ENCODE measurements around the gene RAET1L. TPM values are rescaled to one million over a fixed set of nuclear protein-coding genes. Genes with fewer than 3 reads are reported as not detected.

RAET1L gene
- polyA plus RNA-seq, 1 donor (not counting 4 experiments of a cell fraction or from before 2014, with no cell fraction given), result 6.9 TPM

GRCh38 chr6:150055131-150055530, 29.8 kb upstream of the RAET1L start:
- H4K20me1 ChIP-seq (ENCODE audit: control insufficient read depth, extremely low read depth, insufficient read depth, low read length), result no peaks in the 10 kb centered on the region
- no peaks in the 10 kb centered on the region for H3K9me3 ChIP-seq (ENCODE audit: control insufficient read depth, low read depth, low read length)
- no peak overlapping the region for H2AFZ ChIP-seq (ENCODE audit: control insufficient read depth, low read length)
- no peak overlapping the region for H3K4me2 ChIP-seq (ENCODE audit: control insufficient read depth, extremely low read depth, insufficient read depth, low read depth, low read length)
- peaks cover 0 to under 1% of the 10 kb centered on the region in 2 experiments for H3K36me3 ChIP-seq (ENCODE audit: control insufficient read depth in 2 of 2, extremely low read depth in 1 of 2, insufficient read depth in 2 of 2, low read length in 2 of 2)
- H3K9me1 ChIP-seq (ENCODE audit: control insufficient read depth, extremely low read depth, insufficient read depth, low read length), result no peaks in the 10 kb centered on the region
- DNase-seq (ENCODE audit: low read depth, low spot score) (no peak), FAIRE-seq (no peak)
- no peak overlapping the region for H3K27ac ChIP-seq (ENCODE audit: control insufficient read depth, insufficient read depth, low read length)
- TF ChIP-seq EZH2 (IDR thresholded peaks at IDR 0.05; ENCODE audit: low read length) (no peak), CTCF (optimal IDR thresholded peaks at IDR 0.05 in 1 of 3, IDR thresholded peaks at IDR 0.05 in 1 of 3, conservative IDR thresholded peaks at IDR 0.05 in 1 of 3; ENCODE audit: extremely low read depth in 1 of 3, insufficient read depth in 2 of 3, low read length in 3 of 3) (no peak)
- no peaks in the 10 kb centered on the region for H3K4me1 ChIP-seq (ENCODE audit: control insufficient read depth, extremely low read depth, insufficient read depth, low read length)
- no peaks in the 10 kb centered on the region for H3K79me2 ChIP-seq (ENCODE audit: control insufficient read depth, insufficient read depth, low read length)
- dilution Hi-C loops (cut with MboI; ENCODE audit: extremely low pct_ligation_motif_present, low sequenced_read_pairs), result no loop called here
- H3K4me3 ChIP-seq (ENCODE audit: control insufficient read depth in 2 of 3, extremely low read depth in 1 of 3, insufficient read depth in 2 of 3, low read depth in 1 of 3, low read length in 3 of 3), result no peak overlapping the region
- H3K27me3 ChIP-seq (ENCODE audit: control insufficient read depth, extremely low read depth, insufficient read depth, low read length), result peaks cover 26% of the 10 kb centered on the region
- no peak overlapping the region for H3K9ac ChIP-seq (ENCODE audit: control insufficient read depth, extremely low read depth, insufficient read depth, low read length)

DNA sequence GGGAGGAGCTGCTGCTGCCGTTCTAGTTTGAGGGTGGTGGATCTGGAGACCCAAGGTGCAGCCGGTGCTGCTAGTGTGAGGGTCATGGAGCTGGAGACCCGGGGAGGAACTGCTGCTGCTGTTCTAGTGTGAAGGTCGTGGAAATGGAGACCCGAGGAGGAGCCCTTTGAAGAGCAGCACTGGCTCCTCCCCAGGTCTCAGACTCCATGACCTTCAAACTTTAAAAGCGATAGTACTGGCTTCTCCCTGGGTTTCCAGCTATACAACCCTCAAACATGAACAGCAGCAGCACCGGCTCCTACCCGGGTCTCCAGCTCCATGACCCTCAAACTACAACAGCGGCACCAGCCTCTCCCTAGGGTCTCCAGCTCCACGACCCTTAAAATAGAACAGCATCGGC, 28.1 kb upstream of the RAET1L start:
- TF ChIP-seq CTCF (optimal IDR thresholded peaks at IDR 0.05 in 1 of 3, IDR thresholded peaks at IDR 0.05 in 1 of 3, conservative IDR thresholded peaks at IDR 0.05 in 1 of 3; ENCODE audit: extremely low read depth in 1 of 3, insufficient read depth in 2 of 3, low read length in 3 of 3) (no peak), EZH2 (IDR thresholded peaks at IDR 0.05; ENCODE audit: low read length) (no peak)

More for the DNA sequence above, 28.1 kb upstream of the RAET1L start:
- peaks cover 26% of the 10 kb centered on the region for H3K27me3 ChIP-seq (ENCODE audit: control insufficient read depth, extremely low read depth, insufficient read depth, low read length)
- no peaks in the 10 kb centered on the region for H4K20me1 ChIP-seq (ENCODE audit: control insufficient read depth, extremely low read depth, insufficient read depth, low read length)
- no peak overlapping the region for H3K9ac ChIP-seq (ENCODE audit: control insufficient read depth, extremely low read depth, insufficient read depth, low read length)
- H3K4me2 ChIP-seq (ENCODE audit: control insufficient read depth, extremely low read depth, insufficient read depth, low read depth, low read length), result no peak overlapping the region
- dilution Hi-C loops (cut with MboI; ENCODE audit: extremely low pct_ligation_motif_present, low sequenced_read_pairs), result no loop called here
- no peaks in the 10 kb centered on the region for H3K79me2 ChIP-seq (ENCODE audit: control insufficient read depth, insufficient read depth, low read length)
- DNase-seq (ENCODE audit: low read depth, low spot score) (no peak), FAIRE-seq (no peak)
- no peak overlapping the region for H3K4me3 ChIP-seq (ENCODE audit: control insufficient read depth in 2 of 3, extremely low read depth in 1 of 3, insufficient read depth in 2 of 3, low read depth in 1 of 3, low read length in 3 of 3)
- H3K27ac ChIP-seq (ENCODE audit: control insufficient read depth, insufficient read depth, low read length), result no peak overlapping the region
- no peaks in the 10 kb centered on the region for H3K4me1 ChIP-seq (ENCODE audit: control insufficient read depth, extremely low read depth, insufficient read depth, low read length)
- H3K36me3 ChIP-seq (ENCODE audit: control insufficient read depth in 2 of 2, extremely low read depth in 1 of 2, insufficient read depth in 2 of 2, low read length in 2 of 2), result no peaks in the 10 kb centered on the region
- no peaks in the 10 kb centered on the region for H3K9me3 ChIP-seq (ENCODE audit: control insufficient read depth, low read depth, low read length)
- H3K9me1 ChIP-seq (ENCODE audit: control insufficient read depth, extremely low read depth, insufficient read depth, low read length), result no peaks in the 10 kb centered on the region
- no peak overlapping the region for H2AFZ ChIP-seq (ENCODE audit: control insufficient read depth, low read length)
